ENCODE measurements around the gene LRRC2.

Gene LRRC2

GRCh38 chr3:46477145-46477544 is 89.0 kb downstream of the LRRC2 start:
- no peak overlapping the region for H3K9ac ChIP-seq (ENCODE audit: low read length)
- H3K27me3 ChIP-seq (ENCODE audit: control insufficient read depth, insufficient read depth, low read length), result peaks cover 3% of the 10 kb centered on the region; the same call in 1 of the 2 replicates
- no peak overlapping the region for H3K27ac ChIP-seq (ENCODE audit: low read depth, low read length)
- H3K36me3 ChIP-seq (ENCODE audit: control insufficient read depth, insufficient read depth, low read length), result no peaks in the 10 kb centered on the region
- no peaks in the 10 kb centered on the region for H3K4me1 ChIP-seq (ENCODE audit: control insufficient read depth, insufficient read depth, low read length)
- no peak overlapping the region for H3K4me3 ChIP-seq (ENCODE audit: low read depth, low read length)
- H3K9me3 ChIP-seq (ENCODE audit: control insufficient read depth, insufficient read depth, low read depth, low read length), result no peaks in the 10 kb centered on the region

DNA sequence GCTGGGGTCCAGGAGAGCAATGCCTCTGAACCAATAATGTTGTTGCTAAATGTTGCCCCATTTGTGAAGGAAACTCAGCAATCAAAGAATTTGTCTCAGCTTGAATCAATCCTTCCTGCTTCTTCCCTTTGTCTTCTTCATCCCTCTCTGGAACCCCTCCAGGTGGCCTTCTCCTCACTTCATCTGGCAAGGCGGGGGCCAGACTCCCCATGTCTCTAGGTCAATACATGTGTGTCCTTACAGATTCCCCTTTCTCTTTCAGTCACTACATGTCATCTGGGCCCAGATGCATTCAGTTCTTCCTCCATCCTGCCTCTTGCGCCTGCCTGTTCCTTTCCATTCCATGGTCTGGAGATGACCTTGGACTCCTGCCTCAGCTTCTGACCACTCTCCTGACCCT is 93.4 kb downstream of the LRRC2 start:
- no peaks in the 10 kb centered on the region for H3K9me3 ChIP-seq (ENCODE audit: control insufficient read depth, insufficient read depth, low read depth, low read length)
- H3K27me3 ChIP-seq (ENCODE audit: control insufficient read depth, insufficient read depth, low read length), result peaks cover 6% of the 10 kb centered on the region; the same call in 1 of the 2 replicates
- H3K4me1 ChIP-seq (ENCODE audit: control insufficient read depth, insufficient read depth, low read length), result no peaks in the 10 kb centered on the region
- H3K36me3 ChIP-seq (ENCODE audit: control insufficient read depth, insufficient read depth, low read length), result no peaks in the 10 kb centered on the region
- no peak overlapping the region for H3K27ac ChIP-seq (ENCODE audit: low read depth, low read length)
- H3K9ac ChIP-seq (ENCODE audit: low read length), result no peak overlapping the region
- H3K4me3 ChIP-seq (ENCODE audit: low read depth, low read length), result no peak overlapping the region

GRCh38 chr3:46471371-46471914 is 94.7 kb downstream of the LRRC2 start:
- Histone ChIP-seq H3K36me3 (ENCODE audit: control insufficient read depth, insufficient read depth, low read length) (no peaks in the 10 kb centered on the region), H3K4me3 (ENCODE audit: low read depth, low read length) (no peak overlapping the region), H3K4me1 (ENCODE audit: control insufficient read depth, insufficient read depth, low read length) (no peaks in the 10 kb centered on the region), H3K9ac (ENCODE audit: low read length) (no peak overlapping the region), H3K27ac (ENCODE audit: low read depth, low read length) (no peak overlapping the region), H3K9me3 (ENCODE audit: control insufficient read depth, insufficient read depth, low read depth, low read length) (no peaks in the 10 kb centered on the region), H3K27me3 (ENCODE audit: control insufficient read depth, insufficient read depth, low read length) (peaks cover 6% of the 10 kb centered on the region; the same call in 1 of the 2 replicates)

GRCh38 chr3:46470831-46471230 is 95.3 kb downstream of the LRRC2 start:
- Histone ChIP-seq H3K27ac (ENCODE audit: low read depth, low read length) (no peak overlapping the region), H3K4me3 (ENCODE audit: low read depth, low read length) (no peak overlapping the region), H3K4me1 (ENCODE audit: control insufficient read depth, insufficient read depth, low read length) (no peaks in the 10 kb centered on the region), H3K9me3 (ENCODE audit: control insufficient read depth, insufficient read depth, low read depth, low read length) (no peaks in the 10 kb centered on the region), H3K36me3 (ENCODE audit: control insufficient read depth, insufficient read depth, low read length) (no peaks in the 10 kb centered on the region), H3K9ac (ENCODE audit: low read length) (no peak overlapping the region), H3K27me3 (ENCODE audit: control insufficient read depth, insufficient read depth, low read length) (peaks cover 9% of the 10 kb centered on the region; the same call in 1 of the 2 replicates)

DNA sequence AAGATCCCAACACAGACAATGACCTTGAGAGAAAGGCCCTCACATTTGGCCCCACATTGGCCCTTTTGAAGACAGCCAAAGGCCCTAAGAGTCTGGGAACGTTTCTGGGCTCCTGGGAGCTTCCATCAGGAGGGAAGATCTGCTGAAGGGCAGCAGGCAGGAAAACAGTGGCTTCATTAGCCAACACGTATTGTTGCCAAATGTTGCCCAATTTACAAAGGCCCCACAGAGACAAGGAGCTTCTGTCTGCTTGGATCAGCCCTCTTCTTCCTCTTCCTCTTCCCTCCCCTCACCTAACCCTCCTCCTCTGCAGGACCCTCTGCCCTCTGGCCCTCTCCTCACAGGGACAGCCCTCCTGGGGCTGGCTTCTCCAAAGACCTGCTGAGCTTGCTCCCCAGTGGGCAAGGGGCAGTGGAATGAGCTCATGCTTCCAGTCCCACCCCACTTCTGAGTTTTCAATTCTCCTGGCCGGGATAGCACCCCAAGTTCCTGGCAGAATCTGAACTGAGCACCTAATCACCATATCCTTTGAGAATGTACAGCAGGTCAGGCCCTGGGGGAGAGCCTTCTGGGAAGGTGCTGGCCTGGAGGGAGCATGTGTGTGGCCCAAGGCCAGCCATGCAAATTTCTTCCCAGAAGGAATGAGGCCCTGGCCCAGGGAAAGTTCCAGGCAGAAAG is 96.3 kb downstream of the LRRC2 start:
- no peak overlapping the region for H3K27ac ChIP-seq (ENCODE audit: low read depth, low read length)
- H3K4me1 ChIP-seq (ENCODE audit: control insufficient read depth, insufficient read depth, low read length), result no peaks in the 10 kb centered on the region
- H3K27me3 ChIP-seq (ENCODE audit: control insufficient read depth, insufficient read depth, low read length), result peaks cover 19% of the 10 kb centered on the region
- H3K36me3 ChIP-seq (ENCODE audit: control insufficient read depth, insufficient read depth, low read length), result no peaks in the 10 kb centered on the region
- H3K9me3 ChIP-seq (ENCODE audit: control insufficient read depth, insufficient read depth, low read depth, low read length), result no peaks in the 10 kb centered on the region
- no peak overlapping the region for H3K4me3 ChIP-seq (ENCODE audit: low read depth, low read length)
- no peak overlapping the region for H3K9ac ChIP-seq (ENCODE audit: low read length)

- Histone ChIP-seq H3K27ac (ENCODE audit: low read depth, low read length) (no peak overlapping the region), H3K4me1 (ENCODE audit: control insufficient read depth, insufficient read depth, low read length) (0 out of 2 replicates have a peak, but pooled peaks cover 2% of the 10 kb centered on the region), H3K4me3 (ENCODE audit: low read depth, low read length) (no peak overlapping the region), H3K36me3 (ENCODE audit: control insufficient read depth, insufficient read depth, low read length) (no peaks in the 10 kb centered on the region), H3K27me3 (ENCODE audit: control insufficient read depth, insufficient read depth, low read length) (peaks cover 27% of the 10 kb centered on the region), H3K9me3 (ENCODE audit: control insufficient read depth, insufficient read depth, low read depth, low read length) (no peaks in the 10 kb centered on the region), H3K9ac (ENCODE audit: low read length) (no peak overlapping the region)
Measured at GRCh38 chr3:46468753-46469600, 97.1 kb downstream of the LRRC2 start.

GRCh38 chr3:46467562-46467961 is 98.5 kb downstream of the LRRC2 start:
- Histone ChIP-seq H3K9me3 (ENCODE audit: control insufficient read depth, insufficient read depth, low read depth, low read length) (no peaks in the 10 kb centered on the region), H3K9ac (ENCODE audit: low read length) (no peak overlapping the region), H3K27me3 (ENCODE audit: control insufficient read depth, insufficient read depth, low read length) (peaks cover 38% of the 10 kb centered on the region), H3K27ac (ENCODE audit: low read depth, low read length) (no peak overlapping the region), H3K4me3 (ENCODE audit: low read depth, low read length) (no peak overlapping the region), H3K4me1 (ENCODE audit: control insufficient read depth, insufficient read depth, low read length) (0 out of 2 replicates have a peak, but pooled peaks cover 2% of the 10 kb centered on the region), H3K36me3 (ENCODE audit: control insufficient read depth, insufficient read depth, low read length) (no peaks in the 10 kb centered on the region)

GRCh38 chr3:46466871-46467403 is 99.2 kb downstream of the LRRC2 start:
- Histone ChIP-seq H3K27ac (ENCODE audit: low read depth, low read length) (no peak overlapping the region), H3K9me3 (ENCODE audit: control insufficient read depth, insufficient read depth, low read depth, low read length) (no peaks in the 10 kb centered on the region), H3K4me3 (ENCODE audit: low read depth, low read length) (no peak overlapping the region), H3K9ac (ENCODE audit: low read length) (no peak overlapping the region), H3K36me3 (ENCODE audit: control insufficient read depth, insufficient read depth, low read length) (no peaks in the 10 kb centered on the region), H3K27me3 (ENCODE audit: control insufficient read depth, insufficient read depth, low read length) (peaks cover 39% of the 10 kb centered on the region), H3K4me1 (ENCODE audit: control insufficient read depth, insufficient read depth, low read length) (0 out of 2 replicates have a peak, but pooled peaks cover 2% of the 10 kb centered on the region)

DNA sequence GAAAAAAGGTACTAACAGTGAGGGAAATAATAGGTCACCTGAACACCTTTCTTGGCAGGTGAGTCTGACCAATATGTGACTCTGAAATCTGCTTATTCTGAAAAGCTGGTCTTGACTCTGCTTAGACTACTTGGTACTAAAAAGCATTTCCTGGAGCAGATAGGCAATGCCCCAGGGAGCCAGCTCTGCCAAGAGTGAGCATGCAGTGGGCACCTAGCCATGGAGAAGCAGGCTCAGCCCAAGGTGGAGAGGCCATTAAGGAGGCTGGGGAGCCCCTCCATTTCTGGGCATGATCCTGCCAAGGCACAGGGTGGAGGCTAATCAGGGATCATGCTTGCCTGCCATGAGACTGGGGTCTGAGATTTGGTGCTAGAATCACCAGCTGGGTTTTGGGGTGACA is 99.8 kb downstream of the LRRC2 start:
- no peak overlapping the region for H3K27ac ChIP-seq (ENCODE audit: low read depth, low read length)

More for the DNA sequence above, 99.8 kb downstream of the LRRC2 start:
- 0 out of 2 replicates have a peak, but pooled peaks cover 2% of the 10 kb centered on the region for H3K4me1 ChIP-seq (ENCODE audit: control insufficient read depth, insufficient read depth, low read length)
- no peaks in the 10 kb centered on the region for H3K9me3 ChIP-seq (ENCODE audit: control insufficient read depth, insufficient read depth, low read depth, low read length)
- no peak overlapping the region for H3K9ac ChIP-seq (ENCODE audit: low read length)
- no peak overlapping the region for H3K4me3 ChIP-seq (ENCODE audit: low read depth, low read length)
- no peaks in the 10 kb centered on the region for H3K36me3 ChIP-seq (ENCODE audit: control insufficient read depth, insufficient read depth, low read length)
- H3K27me3 ChIP-seq (ENCODE audit: control insufficient read depth, insufficient read depth, low read length), result peaks cover 39% of the 10 kb centered on the region
